ENCODE data around the gene C3orf49. TPM values are rescaled to one million over a fixed set of nuclear protein-coding genes. Genes with fewer than 3 reads are reported as not detected.

Gene C3orf49
- not detected for total RNA-seq
- not detected for polyA plus RNA-seq

GRCh38 chr3:63819151-63819398 is at the start of gene C3orf49:
Gene C3orf49 (plus strand): TSS chr3:63819299. CDS start chr3:63819472, 173 bp downstream.
- intact Hi-C loops (cut with DNase I), result loop anchor here (5.0 kb wide), 2 partner anchors 467 to 1197 kb away; no protein-coding TSS in a partner anchor

GRCh38 chr3:63774781-63775180 is 44.3 kb upstream of the C3orf49 start:
- no peaks in the 10 kb centered on the region for H3K4me1 ChIP-seq
- no peaks in the 10 kb centered on the region for H3K27me3 ChIP-seq
- no peak overlapping the region for H3K27ac ChIP-seq
- no peak for TF ChIP-seq EP300 (IDR thresholded peaks at IDR 0.05)
- no peak for TF ChIP-seq CTCF (IDR thresholded peaks at IDR 0.05)
- no peak for TF ChIP-seq POLR2AphosphoS5 (IDR thresholded peaks at IDR 0.05)
- no peak for TF ChIP-seq POLR2A (IDR thresholded peaks at IDR 0.05)
- H3K36me3 ChIP-seq, result no peaks in the 10 kb centered on the region
- 83 to 91% methylated on average over 5 of the region's 5 CpGs for WGBS, 2 donors
- no peaks in the 10 kb centered on the region for H3K9me3 ChIP-seq
- no peak for DNase-seq
- intact Hi-C loops (cut with DNase I), result no loop called here
- no peak overlapping the region for H3K4me3 ChIP-seq

More at GRCh38 chr3:63819151-63819398, at the start of gene C3orf49:
- peaks cover 0 to 3% (median 2%) of the 10 kb centered on the region in 4 donors for H3K4me1 ChIP-seq
- no peak for DNase-seq
- 92 to 93% methylated on average over 1 of the region's 1 CpG for WGBS, 2 donors
- no peak within 1 kb of the TSS for H3K4me3 ChIP-seq
- no peaks in the 10 kb centered on the region for H3K36me3 ChIP-seq
- TF ChIP-seq CTCF (IDR thresholded peaks at IDR 0.05) (no peak), POLR2A (IDR thresholded peaks at IDR 0.05) (no peak), EP300 (IDR thresholded peaks at IDR 0.05) (no peak), POLR2AphosphoS5 (IDR thresholded peaks at IDR 0.05) (no peak)
- no peaks in the 10 kb centered on the region for H3K9me3 ChIP-seq
- no peak within 1 kb of the TSS for H3K27ac ChIP-seq
- H3K27me3 ChIP-seq, result no peaks in the 10 kb centered on the region

GRCh38 chr3:63779227-63779626 is 39.9 kb upstream of the C3orf49 start:
- no peak for DNase-seq
- Histone ChIP-seq H3K4me1 (no peaks in the 10 kb centered on the region), H3K27ac (no peak overlapping the region), H3K27me3 (no peaks in the 10 kb centered on the region), H3K9me3 (no peaks in the 10 kb centered on the region), H3K4me3 (no peak overlapping the region), H3K36me3 (no peaks in the 10 kb centered on the region)
- TF ChIP-seq EP300 (IDR thresholded peaks at IDR 0.05) (no peak), POLR2A (IDR thresholded peaks at IDR 0.05) (no peak), POLR2AphosphoS5 (IDR thresholded peaks at IDR 0.05) (no peak), CTCF (IDR thresholded peaks at IDR 0.05) (no peak)
- WGBS, 2 donors, result 90 to 96% methylated on average over 4 of the region's 4 CpGs
- intact Hi-C loops (cut with DNase I), result no loop called here

- no peak for DNase-seq
- WGBS, 2 donors, result 0 to 18% methylated on average over 1 of the region's 1 CpG
- Histone ChIP-seq H3K4me3 (no peak overlapping the region), H3K27me3 (no peaks in the 10 kb centered on the region), H3K4me1 (no peaks in the 10 kb centered on the region), H3K36me3 (no peaks in the 10 kb centered on the region), H3K27ac (no peak overlapping the region), H3K9me3 (no peaks in the 10 kb centered on the region)
- intact Hi-C loops (cut with DNase I), result no loop called here
- TF ChIP-seq CTCF (IDR thresholded peaks at IDR 0.05) (no peak), POLR2A (IDR thresholded peaks at IDR 0.05) (no peak), POLR2AphosphoS5 (IDR thresholded peaks at IDR 0.05) (no peak), EP300 (IDR thresholded peaks at IDR 0.05) (no peak)
Measured at GRCh38 chr3:63791974-63792373, 27.1 kb upstream of the C3orf49 start.

GRCh38 chr3:63795438-63795837 is 23.7 kb upstream of the C3orf49 start:
- no peak for DNase-seq
- Histone ChIP-seq H3K4me3 (no peak overlapping the region), H3K27me3 (no peaks in the 10 kb centered on the region), H3K36me3 (no peaks in the 10 kb centered on the region), H3K27ac (no peak overlapping the region), H3K4me1 (no peaks in the 10 kb centered on the region), H3K9me3 (no peaks in the 10 kb centered on the region)
- TF ChIP-seq EP300 (IDR thresholded peaks at IDR 0.05) (no peak), POLR2AphosphoS5 (IDR thresholded peaks at IDR 0.05) (no peak), POLR2A (IDR thresholded peaks at IDR 0.05) (no peak), CTCF (IDR thresholded peaks at IDR 0.05) (no peak)
- 22 to 51% methylated on average over 6 of the region's 6 CpGs for WGBS, 2 donors
- intact Hi-C loops (cut with DNase I), result no loop called here
